ENCODE measurements around the gene LINGO3. TPM values are rescaled to one million over a fixed set of nuclear protein-coding genes. Genes with fewer than 3 reads are reported as not detected.

LINGO3 gene
- polyA plus RNA-seq, 1 donor (not counting 4 experiments of a cell fraction or from before 2014, with no cell fraction given): not detected

GRCh38 chr19:2280633-2281264 lies 27.2 kb downstream of the LINGO3 start:
- H3K4me1 ChIP-seq (ENCODE audit: control insufficient read depth, extremely low read depth, insufficient read depth, low read length): no peaks in the 10 kb centered on the region
- H4K20me1 ChIP-seq (ENCODE audit: control insufficient read depth, extremely low read depth, insufficient read depth, low read length): no peaks in the 10 kb centered on the region
- H3K9ac ChIP-seq (ENCODE audit: control insufficient read depth, extremely low read depth, insufficient read depth, low read length): no peak overlapping the region
- FAIRE-seq (no peak), DNase-seq (ENCODE audit: low read depth, low spot score) (no peak)
- no peaks in the 10 kb centered on the region for H3K9me3 ChIP-seq (ENCODE audit: control insufficient read depth, low read depth, low read length)
- no peaks in the 10 kb centered on the region for H3K27me3 ChIP-seq (ENCODE audit: control insufficient read depth, extremely low read depth, insufficient read depth, low read length)
- TF ChIP-seq CTCF (optimal IDR thresholded peaks at IDR 0.05 in 1 of 3, IDR thresholded peaks at IDR 0.05 in 1 of 3, conservative IDR thresholded peaks at IDR 0.05 in 1 of 3; ENCODE audit: extremely low read depth in 1 of 3, insufficient read depth in 2 of 3, low read length in 3 of 3) (no peak), EZH2 (IDR thresholded peaks at IDR 0.05; ENCODE audit: low read length) (no peak)
- no peak overlapping the region for H3K4me2 ChIP-seq (ENCODE audit: control insufficient read depth, extremely low read depth, insufficient read depth, low read depth, low read length)
- dilution Hi-C loops (cut with MboI; ENCODE audit: extremely low pct_ligation_motif_present, low sequenced_read_pairs): no loop called here
- H3K27ac ChIP-seq (ENCODE audit: control insufficient read depth, insufficient read depth, low read length): no peak overlapping the region
- H3K4me3 ChIP-seq (ENCODE audit: control insufficient read depth in 2 of 3, extremely low read depth in 1 of 3, insufficient read depth in 2 of 3, low read depth in 1 of 3, low read length in 3 of 3): no peak overlapping the region
- no peaks in the 10 kb centered on the region for H3K79me2 ChIP-seq (ENCODE audit: control insufficient read depth, insufficient read depth, low read length)
- no peaks in the 10 kb centered on the region for H3K9me1 ChIP-seq (ENCODE audit: control insufficient read depth, extremely low read depth, insufficient read depth, low read length)
- no peak overlapping the region for H2AFZ ChIP-seq (ENCODE audit: control insufficient read depth, low read length)
- H3K36me3 ChIP-seq (ENCODE audit: control insufficient read depth in 2 of 2, extremely low read depth in 1 of 2, insufficient read depth in 2 of 2, low read length in 2 of 2): peaks cover 0 to 2% of the 10 kb centered on the region in 2 experiments

GRCh38 chr19:2278459-2279158 lies 29.3 kb downstream of the LINGO3 start:
- FAIRE-seq: no peak
- no peaks in the 10 kb centered on the region for H3K27me3 ChIP-seq (ENCODE audit: control insufficient read depth, extremely low read depth, insufficient read depth, low read length)

More at GRCh38 chr19:2278459-2279158, 29.3 kb downstream of the LINGO3 start:
- Histone ChIP-seq H3K36me3 (ENCODE audit: control insufficient read depth in 2 of 2, extremely low read depth in 1 of 2, insufficient read depth in 2 of 2, low read length in 2 of 2) (peaks cover 7% of the 10 kb centered on the region in 2 experiments), H3K4me1 (ENCODE audit: control insufficient read depth, extremely low read depth, insufficient read depth, low read length) (peaks cover 6% of the 10 kb centered on the region), H2AFZ (ENCODE audit: control insufficient read depth, low read length) (no peak overlapping the region), H3K79me2 (ENCODE audit: control insufficient read depth, insufficient read depth, low read length) (peaks cover 6% of the 10 kb centered on the region), H3K9me3 (ENCODE audit: control insufficient read depth, low read depth, low read length) (no peaks in the 10 kb centered on the region), H3K27ac (ENCODE audit: control insufficient read depth, insufficient read depth, low read length) (no peak overlapping the region), H3K4me3 (ENCODE audit: control insufficient read depth in 2 of 3, extremely low read depth in 1 of 3, insufficient read depth in 2 of 3, low read depth in 1 of 3, low read length in 3 of 3) (no peak overlapping the region), H3K9me1 (ENCODE audit: control insufficient read depth, extremely low read depth, insufficient read depth, low read length) (no peaks in the 10 kb centered on the region), H3K9ac (ENCODE audit: control insufficient read depth, extremely low read depth, insufficient read depth, low read length) (no peak overlapping the region), H3K4me2 (ENCODE audit: control insufficient read depth, extremely low read depth, insufficient read depth, low read depth, low read length) (no peak overlapping the region), H4K20me1 (ENCODE audit: control insufficient read depth, extremely low read depth, insufficient read depth, low read length) (peaks cover 11% of the 10 kb centered on the region)
- no peak for TF ChIP-seq CTCF (optimal IDR thresholded peaks at IDR 0.05 in 1 of 3, IDR thresholded peaks at IDR 0.05 in 1 of 3, conservative IDR thresholded peaks at IDR 0.05 in 1 of 3; ENCODE audit: extremely low read depth in 1 of 3, insufficient read depth in 2 of 3, low read length in 3 of 3)
- TF ChIP-seq EZH2 (IDR thresholded peaks at IDR 0.05; ENCODE audit: low read length): no peak
- dilution Hi-C loops (cut with MboI; ENCODE audit: extremely low pct_ligation_motif_present, low sequenced_read_pairs): no loop called here
- no peak for DNase-seq (ENCODE audit: low read depth, low spot score)

Data from keratinocyte (primary cell).